Progenitor cell of endocrine pancreas (in vitro differentiated cells): ENCODE data around the gene APOF. TPM values are rescaled to one million over a fixed set of nuclear protein-coding genes. Genes with fewer than 3 reads are reported as not detected.
A peak's percentile ranks its signal among the peaks of the same experiment; 100 is the strongest.

Source experiments
- DNase-seq: peaks from one replicate; pipeline ENCODE4 v3.0.0; 2021; ENCODE audit warnings: low spot score; ENCODE audit not compliant: unreplicated experiment
- H3K27ac Mint-ChIP-seq: 2 replicates; pipeline ENCODE4 v1.8.0; 2021; ENCODE audit warnings: mild to moderate bottlenecking, moderate library complexity, mixed read lengths
- H3K27me3 Mint-ChIP-seq: 2 replicates; pipeline ENCODE4 v1.8.0; 2021; ENCODE audit warnings: mixed read lengths
- H3K36me3 Mint-ChIP-seq: 2 replicates; pipeline ENCODE4 v1.8.0; 2022; ENCODE audit warnings: mixed read lengths; ENCODE audit not compliant: insufficient read depth
- H3K4me1 Mint-ChIP-seq: 2 replicates; pipeline ENCODE4 v1.8.0; 2021; ENCODE audit warnings: low read depth, mixed read lengths
- H3K4me3 Mint-ChIP-seq: 2 replicates; pipeline ENCODE4 v1.8.0; 2021; ENCODE audit warnings: low read depth, mild to moderate bottlenecking, moderate library complexity, mixed read lengths
- H3K9me3 Mint-ChIP-seq: 2 replicates; pipeline ENCODE4 v1.8.0; 2021; ENCODE audit warnings: low read depth, mixed read lengths
- CTCF ChIP-seq: fragments of 200-600 bp; sonication (generic); IDR thresholded peaks from one replicate; pipeline ENCODE4 v1.5.0; 2021; ENCODE audit warnings: antibody characterized with exemption, mild to moderate bottlenecking; ENCODE audit not compliant: unreplicated experiment
- total RNA-seq: library from RNA; stranded (reverse); gene quantifications from 2 replicates; pipeline ENCODE4 v1.2.1, GENCODE V29; 2021

The APOF gene
- total RNA-seq, 1 donor from 2014 or later: not detected

GRCh38 chr12:56315622-56316473 lies 46.8 kb downstream of the APOF start, which contains the start of gene CNPY2:
Gene CNPY2 (minus strand): TSS chr12:56315988. CDS start chr12:56315217, 771 bp downstream.
- no peaks in the 10 kb centered on the region for H3K9me3 Mint-ChIP-seq
- peaks cover 9% of the 10 kb centered on the region for H3K4me1 Mint-ChIP-seq
- peak; percentile 96 for DNase-seq
- H3K4me3 Mint-ChIP-seq: peak within 1 kb of the TSS; percentile 99
- H3K36me3 Mint-ChIP-seq: peaks cover 2% of the 10 kb centered on the region
- H3K27me3 Mint-ChIP-seq: no peaks in the 10 kb centered on the region
- peak; percentile 10 for TF ChIP-seq CTCF
- H3K27ac Mint-ChIP-seq: peak within 1 kb of the TSS; percentile 100

- peaks cover 9% of the 10 kb centered on the region for H3K4me1 Mint-ChIP-seq
- H3K27ac Mint-ChIP-seq: peak overlapping the region; percentile 100
- DNase-seq: no peak
- H3K27me3 Mint-ChIP-seq: no peaks in the 10 kb centered on the region
- H3K36me3 Mint-ChIP-seq: peaks cover 4% of the 10 kb centered on the region
- H3K9me3 Mint-ChIP-seq: no peaks in the 10 kb centered on the region
- peak overlapping the region; percentile 99 for H3K4me3 Mint-ChIP-seq
- TF ChIP-seq CTCF: no peak
Observed at GRCh38 chr12:56315249-56315621, 47.4 kb downstream of the APOF start.

GRCh38 chr12:56311003-56311402 lies 51.7 kb downstream of the APOF start:
- peaks cover 13% of the 10 kb centered on the region for H3K36me3 Mint-ChIP-seq
- no peak overlapping the region for H3K4me3 Mint-ChIP-seq
- TF ChIP-seq CTCF: no peak
- H3K4me1 Mint-ChIP-seq: peaks cover 8% of the 10 kb centered on the region
- no peaks in the 10 kb centered on the region for H3K27me3 Mint-ChIP-seq
- H3K27ac Mint-ChIP-seq: no peak overlapping the region
- no peak for DNase-seq
- H3K9me3 Mint-ChIP-seq: no peaks in the 10 kb centered on the region

Other genes with a start within 250 kb of the APOF start
- 3,912 and 3,916 TPM in 2 replicates for gene RPL41, start 246.2 kb downstream of the APOF start, total RNA-seq
- 12.0 and 13.8 TPM in 2 replicates for gene ZC3H10, start 244.6 kb downstream of the APOF start, total RNA-seq
- 102 TPM in 2 replicates for gene ESYT1, start 234.6 kb downstream of the APOF start, total RNA-seq
- 169 and 172 TPM in 2 replicates for gene MYL6B, start 210.3 kb downstream of the APOF start, total RNA-seq
- 1,155 and 1,178 TPM in 2 replicates for gene MYL6, start 204.5 kb downstream of the APOF start, total RNA-seq
- 202 and 207 TPM in 2 replicates for gene SMARCC2, start 173.4 kb downstream of the APOF start, total RNA-seq
- 50.0 and 50.8 TPM in 2 replicates for gene RNF41, start 140.9 kb downstream of the APOF start, total RNA-seq
- 37.9 and 40.5 TPM in 2 replicates for gene NABP2, start 138.5 kb downstream of the APOF start, total RNA-seq
- gene SLC39A5, start 132.8 kb downstream of the APOF start, total RNA-seq: 62.9 and 65.2 TPM in 2 replicates
- gene ANKRD52, start 104.5 kb downstream of the APOF start, total RNA-seq: 60.3 and 64.3 TPM in 2 replicates
- gene COQ10A, start 95.9 kb downstream of the APOF start, total RNA-seq: 23.6 and 24.6 TPM in 2 replicates
- 209 and 216 TPM in 2 replicates for gene CS, start 62.5 kb downstream of the APOF start, total RNA-seq
- 225 and 230 TPM in 2 replicates for gene CNPY2, start 46.9 kb downstream of the APOF start, total RNA-seq
- gene PAN2, start 28.9 kb downstream of the APOF start, total RNA-seq: 69.3 and 73.1 TPM in 2 replicates
- 0.67 and 0.89 TPM in 2 replicates for gene IL23A, start 24.0 kb downstream of the APOF start, total RNA-seq
- 158 and 163 TPM in 2 replicates for gene STAT2, start 2.8 kb downstream of the APOF start, total RNA-seq
- gene TIMELESS, start 86.6 kb upstream of the APOF start, total RNA-seq: 58.0 and 65.5 TPM in 2 replicates
- not detected in 2 replicates for gene MIP, start 91.8 kb upstream of the APOF start, total RNA-seq
- gene SPRYD4, start 105.7 kb upstream of the APOF start, total RNA-seq: 4.6 TPM in 2 replicates
- gene GLS2, start 125.3 kb upstream of the APOF start, total RNA-seq: 3.1 and 3.8 TPM in 2 replicates
- gene RBMS2, start 159.0 kb upstream of the APOF start, total RNA-seq: 54.1 and 65.9 TPM in 2 replicates